GM19328 (cell line): Measurements from ENCODE around the gene HAT1.

Source experiments
- ATAC-seq: cut with Tn5 transposase; IDR thresholded peaks from one replicate; pipeline ENCODE4 v1.9.1; 2021; ENCODE audit warnings: mild to moderate bottlenecking, moderate library complexity; ENCODE audit not compliant: unreplicated experiment

HAT1 gene

DNA sequence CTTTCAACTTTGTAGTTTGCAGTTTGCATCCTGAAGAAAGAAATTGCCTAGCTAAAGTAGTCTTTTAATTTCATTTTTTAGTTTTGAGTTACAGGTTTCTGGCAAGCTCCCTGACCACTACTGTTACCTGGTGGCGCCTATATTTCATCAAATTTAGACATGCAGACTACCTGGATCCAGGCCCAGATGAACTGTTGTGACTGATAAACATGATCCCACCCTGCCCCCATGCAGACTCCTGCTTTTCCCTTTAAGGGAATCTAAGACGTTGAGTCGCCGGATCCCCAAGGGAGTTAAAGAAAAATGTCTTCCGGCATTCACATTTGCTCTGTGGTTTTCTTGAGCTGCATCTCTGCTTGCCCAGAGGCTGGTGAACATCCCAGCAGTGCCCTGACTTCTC is 99.7 kb downstream of the HAT1 start:
- no peak for ATAC-seq

DNA sequence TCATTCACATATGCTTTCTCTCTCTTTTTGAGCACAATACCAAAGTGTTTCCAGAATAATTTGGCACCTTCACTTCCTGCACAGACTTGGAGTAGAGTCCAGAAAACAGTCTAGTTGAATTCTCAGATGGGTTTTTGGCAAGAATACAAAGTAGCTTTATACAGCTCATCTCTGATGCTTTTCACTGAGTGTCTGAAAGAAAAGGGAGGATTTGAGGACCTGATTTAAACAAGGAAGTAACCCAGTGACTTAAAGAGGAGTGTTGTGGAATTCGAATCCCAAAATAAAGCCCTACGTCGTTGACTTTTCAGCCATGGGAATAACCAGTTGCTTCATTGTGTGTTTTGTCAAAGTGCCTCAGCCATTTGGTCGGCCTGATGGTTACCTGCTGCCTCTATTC is 109.3 kb downstream of the HAT1 start:
- ATAC-seq: no peak
